ENCODE measurements around the gene CPNE9.

The CPNE9 gene

GRCh38 chr3:9715764-9716437 is 12.3 kb downstream of the CPNE9 start:
- DNase-seq (ENCODE audit: low read depth in 4 of 4, low spot score in 1 of 4), result peak in 1 of 4 experiments; percentile 8

DNA sequence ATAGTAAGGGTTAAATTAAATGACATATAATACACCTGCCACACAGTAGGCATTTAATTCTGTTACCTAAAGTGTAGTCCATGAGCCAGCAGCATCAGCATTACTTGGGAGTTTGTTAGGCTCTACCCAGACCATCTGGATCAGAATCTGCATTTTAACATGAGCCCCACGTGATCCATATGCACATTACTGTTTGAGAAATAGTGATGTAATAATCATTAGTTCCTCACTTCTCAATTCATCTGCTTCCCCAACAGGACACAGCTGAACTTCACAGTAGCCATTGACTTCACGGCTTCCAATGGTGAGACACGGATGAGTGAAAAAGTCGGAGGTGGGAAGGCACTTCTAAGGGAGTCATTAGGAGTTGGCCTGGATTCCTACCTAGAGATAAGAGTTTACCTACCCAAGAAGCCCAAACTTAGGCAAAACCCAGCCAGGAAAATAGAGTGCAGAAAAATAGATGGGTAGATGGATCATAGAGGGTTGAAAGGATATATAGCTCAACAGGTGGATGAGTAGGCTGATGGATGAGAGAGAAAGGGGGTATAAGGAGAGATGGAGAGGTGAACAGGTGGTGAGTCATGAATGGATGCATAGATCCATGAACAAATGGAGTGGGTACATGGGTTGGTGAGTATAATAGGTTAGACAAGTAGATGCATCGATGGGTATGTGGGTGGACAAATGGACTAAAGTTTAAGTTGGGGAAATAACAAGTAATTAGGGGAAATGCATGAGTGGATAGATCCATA is 13.3 kb downstream of the CPNE9 start:
- DNase-seq (ENCODE audit: low read depth in 4 of 4, low spot score in 1 of 4), result no peak

DNA sequence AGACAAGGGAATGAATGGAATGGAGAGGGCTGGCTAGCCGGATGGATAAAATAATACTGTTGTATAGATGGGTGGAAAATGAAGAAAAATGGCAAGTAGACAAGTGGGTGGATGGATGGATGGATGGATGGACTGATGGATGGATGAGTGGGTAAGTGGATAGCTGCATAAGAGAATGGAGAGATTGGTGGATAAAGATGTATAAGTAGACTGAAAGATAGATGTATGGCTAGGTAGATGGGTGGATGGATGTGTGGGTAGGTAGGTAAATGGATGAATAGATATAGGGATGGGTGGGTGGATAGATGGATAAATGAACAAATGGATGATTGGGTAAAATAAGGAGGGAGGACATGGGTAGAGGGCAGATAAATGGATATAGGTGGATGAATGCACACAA is 13.9 kb downstream of the CPNE9 start:
- DNase-seq (ENCODE audit: low read depth in 4 of 4, low spot score in 1 of 4), result no peak

- no peak for DNase-seq (ENCODE audit: low read depth in 4 of 4, low spot score in 1 of 4)
These were observed 14.5 kb downstream of the CPNE9 start for GRCh38 chr3:9718118-9718517.

DNA sequence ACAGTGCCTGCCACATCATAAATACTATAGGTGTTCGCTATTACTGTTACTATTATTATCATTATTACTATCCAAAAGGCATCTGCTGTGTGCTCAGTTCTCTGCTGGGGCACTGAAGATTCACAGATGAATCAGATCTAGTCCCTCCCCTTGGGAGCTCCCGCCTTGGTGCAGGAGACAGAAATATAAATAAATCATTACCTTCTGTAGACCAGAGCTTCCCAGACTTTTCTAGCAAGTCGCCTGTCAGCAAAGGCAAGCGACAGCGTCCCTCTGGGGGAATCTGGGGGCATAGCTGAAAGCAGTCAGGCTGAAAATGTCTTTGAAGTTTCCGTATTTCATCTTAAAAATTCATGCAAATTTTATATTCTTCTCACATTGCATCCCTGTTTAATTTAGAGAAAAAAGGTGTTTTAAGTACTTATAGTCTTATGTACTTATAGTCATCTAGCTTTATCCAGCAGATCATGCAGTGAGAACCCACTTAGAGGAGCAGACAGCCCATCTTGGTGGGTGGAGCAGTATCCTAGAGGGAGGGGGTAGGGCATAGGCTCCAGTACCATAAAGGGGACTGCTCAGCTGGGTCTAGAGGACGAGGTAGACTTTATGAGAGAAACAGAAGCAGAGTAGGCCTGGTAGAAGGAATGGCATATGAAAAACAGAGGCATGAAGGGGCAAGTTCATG is 17.5 kb downstream of the CPNE9 start:
- DNase-seq (ENCODE audit: low read depth in 4 of 4, low spot score in 1 of 4), result no peak

DNA sequence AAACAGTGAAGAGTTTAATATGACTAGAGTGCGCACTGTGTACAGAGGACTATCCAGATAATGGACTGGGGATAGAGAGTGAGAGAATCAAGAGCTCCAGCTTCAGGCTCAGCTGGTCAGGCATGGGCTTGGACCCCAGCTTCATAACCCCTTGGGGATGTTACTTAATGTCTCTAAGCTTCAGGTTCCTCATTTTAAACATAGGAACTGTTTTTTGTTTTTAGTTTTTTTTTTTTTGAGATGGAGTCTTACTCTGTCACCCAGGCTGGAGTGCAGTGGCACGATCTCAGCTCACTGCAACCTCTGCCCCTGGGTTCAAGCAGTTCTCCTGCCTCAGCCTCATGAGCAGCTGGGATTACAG is 18.0 kb downstream of the CPNE9 start:
- no peak for DNase-seq (ENCODE audit: low read depth in 4 of 4, low spot score in 1 of 4)

GRCh38 chr3:9725775-9726515 is 22.3 kb downstream of the CPNE9 start:
- DNase-seq (ENCODE audit: low read depth in 4 of 4, low spot score in 1 of 4), result no peak

- peak in 2 of 4 experiments; percentile 11 to 33 for DNase-seq (ENCODE audit: low read depth in 4 of 4, low spot score in 1 of 4)
These were observed 23.5 kb downstream of the CPNE9 start for GRCh38 chr3:9727041-9727595.

DNA sequence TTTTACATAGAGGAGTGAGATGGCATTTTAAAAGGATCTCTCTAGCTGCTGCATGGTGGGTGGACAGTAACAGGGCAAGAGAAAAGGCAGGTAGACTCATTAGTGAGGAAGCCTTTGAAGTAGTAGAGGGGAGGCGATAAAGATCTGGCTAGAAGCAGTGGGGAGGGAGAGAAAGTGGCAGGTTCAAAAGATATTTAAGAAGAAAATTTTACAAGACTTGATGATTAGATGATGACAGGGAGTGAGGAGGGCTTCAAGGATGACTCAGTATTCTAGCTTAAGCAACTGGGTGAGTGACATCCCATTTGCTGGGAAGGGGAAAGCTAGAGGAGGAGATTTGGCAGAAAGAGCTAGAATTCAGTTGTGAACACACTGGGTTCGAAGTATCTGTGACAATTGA is 24.1 kb downstream of the CPNE9 start:
- no peak for DNase-seq (ENCODE audit: low read depth in 4 of 4, low spot score in 1 of 4)

DNA sequence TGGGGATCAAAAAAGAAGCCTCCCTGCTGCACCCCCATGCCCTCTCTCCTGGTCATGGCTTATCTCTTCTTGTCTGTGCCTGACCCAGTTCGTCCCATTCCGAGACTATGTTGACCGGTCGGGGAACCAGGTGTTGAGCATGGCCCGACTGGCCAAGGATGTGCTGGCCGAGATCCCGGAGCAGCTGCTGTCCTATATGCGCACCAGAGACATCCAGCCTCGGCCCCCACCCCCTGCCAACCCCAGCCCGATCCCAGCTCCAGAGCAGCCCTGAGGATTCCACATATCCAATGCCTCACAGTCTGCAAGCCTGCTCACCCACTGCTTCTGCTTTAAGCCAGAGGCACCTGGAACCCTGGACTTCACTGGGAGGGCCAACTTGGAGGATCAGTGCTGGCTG is 25.8 kb downstream of the CPNE9 start:
- no peak for DNase-seq (ENCODE audit: low read depth in 4 of 4, low spot score in 1 of 4)

DNA sequence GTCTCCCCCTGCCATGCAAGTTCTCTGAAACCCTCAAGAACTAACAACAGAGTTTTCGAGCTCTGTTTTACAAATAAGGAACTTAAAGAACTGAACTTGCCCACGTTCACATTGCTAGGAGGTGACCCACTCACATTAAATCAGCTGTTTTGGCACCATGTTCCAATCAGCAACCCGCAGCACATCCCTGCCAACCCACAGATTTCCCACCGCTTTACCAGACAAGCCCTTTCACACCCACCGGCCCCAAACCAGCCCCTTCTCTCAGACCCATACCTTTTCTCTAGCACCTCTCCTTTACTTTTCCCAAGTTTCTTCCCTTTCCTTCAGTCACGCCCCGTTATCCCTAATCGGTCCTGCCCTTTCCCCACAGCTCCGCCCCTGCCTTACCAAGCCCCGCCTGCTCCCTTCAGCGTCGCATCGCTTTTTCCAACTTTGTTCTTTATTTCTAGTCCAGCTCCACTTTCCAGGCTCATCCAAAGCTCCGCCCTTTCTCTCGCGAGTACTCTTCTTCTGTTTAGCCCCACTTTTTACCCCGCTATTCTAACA is 27.1 kb downstream of the CPNE9 start:
- no peak for DNase-seq (ENCODE audit: low read depth in 4 of 4, low spot score in 1 of 4)

DNA sequence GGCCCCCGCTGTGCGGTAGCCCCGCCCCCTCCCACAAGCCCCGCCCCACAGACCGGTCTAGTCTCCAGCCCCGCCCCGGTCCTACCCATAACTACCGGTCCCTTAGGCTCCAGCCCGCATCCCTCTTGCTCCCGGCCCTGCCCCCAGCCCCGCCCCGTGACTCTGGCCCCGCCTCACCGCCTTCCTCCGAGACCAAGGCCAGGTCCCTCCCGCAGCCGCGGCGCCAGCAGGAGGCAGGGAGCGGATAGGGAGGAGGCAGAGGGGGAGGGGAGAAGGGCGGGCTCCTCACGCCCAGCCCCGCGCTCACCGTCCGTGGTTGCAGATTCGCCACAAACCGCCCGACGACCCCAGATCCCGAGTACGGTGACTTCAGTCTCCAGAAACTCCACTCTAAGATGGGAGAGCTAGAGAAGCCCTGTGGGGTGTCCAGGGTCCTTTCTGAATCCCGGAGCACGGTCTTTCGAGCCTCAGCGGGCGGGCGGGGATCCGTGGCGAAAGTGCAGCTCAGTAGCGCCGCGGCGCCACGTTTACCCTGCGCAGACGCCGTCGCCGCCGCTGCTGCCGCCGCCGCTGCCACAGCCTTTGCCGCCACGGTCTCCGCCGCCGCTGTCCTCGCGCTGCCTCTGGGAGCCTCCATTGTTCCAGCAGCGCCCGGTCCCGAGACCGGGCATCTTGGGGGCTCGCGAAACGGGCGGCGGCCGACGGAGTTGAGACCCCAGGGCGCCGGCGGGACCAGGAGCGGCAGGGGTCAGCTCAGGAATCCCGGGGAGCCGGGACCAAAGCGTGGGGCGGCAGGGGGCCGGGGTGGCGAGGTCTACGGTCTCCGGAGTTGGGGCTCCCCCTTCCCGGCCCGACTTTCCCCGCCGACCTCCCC is 27.8 kb downstream of the CPNE9 start, which contains the start of gene BRPF1:
BRPF1 (plus strand) TSS at position 530 of the 874 bp plus-strand sequence. CDS start 2,406 bp downstream, outside the sequence.
- peak; percentile 98 to 100 (median 100) for DNase-seq (ENCODE audit: low read depth in 4 of 4, low spot score in 1 of 4)

GRCh38 chr3:9732080-9732739 is 28.6 kb downstream of the CPNE9 start:
- DNase-seq (ENCODE audit: low read depth in 4 of 4, low spot score in 1 of 4), result peak in 1 of 4 experiments; percentile 18

DNA sequence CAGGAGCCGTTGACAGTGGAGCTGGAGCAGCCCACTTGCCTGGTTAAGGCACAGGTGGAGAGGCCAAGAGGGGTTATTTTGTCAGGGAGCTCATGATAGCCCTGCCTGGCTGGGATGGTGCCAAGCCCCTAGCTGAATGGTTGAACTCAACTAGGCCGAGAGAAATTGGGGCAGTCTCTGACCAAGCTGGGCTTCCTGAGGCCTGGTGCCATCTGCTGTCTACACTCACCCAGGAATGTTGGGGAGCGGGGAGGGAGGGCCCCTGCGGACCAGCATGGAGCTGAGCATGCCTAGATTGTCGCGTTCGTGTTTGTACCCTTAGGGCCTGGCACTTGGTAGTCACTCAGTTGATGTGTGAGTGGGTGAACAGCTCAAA is 29.1 kb downstream of the CPNE9 start:
- DNase-seq (ENCODE audit: low read depth in 4 of 4, low spot score in 1 of 4), result no peak

DNA sequence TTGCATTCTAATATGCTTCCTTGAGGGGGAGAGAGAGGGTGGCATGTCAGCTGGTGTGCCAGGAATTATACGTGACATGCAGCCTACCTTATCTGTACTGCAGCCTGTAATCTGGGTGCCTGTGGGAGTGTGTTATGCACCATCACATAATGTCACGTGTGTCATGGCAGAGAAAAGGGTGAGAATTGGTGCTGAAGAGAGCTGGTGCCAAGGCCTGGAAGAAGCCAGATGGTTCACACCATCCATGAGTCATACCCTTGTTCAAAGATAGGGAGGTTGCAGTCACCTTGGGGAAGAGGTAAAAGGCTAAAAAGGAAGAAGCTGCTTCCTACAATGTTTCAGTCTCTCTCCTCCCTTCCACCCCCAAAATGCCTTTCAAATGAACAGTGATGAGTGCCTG is 33.2 kb downstream of the CPNE9 start:
- no peak for DNase-seq (ENCODE audit: low read depth in 4 of 4, low spot score in 1 of 4)

DNA sequence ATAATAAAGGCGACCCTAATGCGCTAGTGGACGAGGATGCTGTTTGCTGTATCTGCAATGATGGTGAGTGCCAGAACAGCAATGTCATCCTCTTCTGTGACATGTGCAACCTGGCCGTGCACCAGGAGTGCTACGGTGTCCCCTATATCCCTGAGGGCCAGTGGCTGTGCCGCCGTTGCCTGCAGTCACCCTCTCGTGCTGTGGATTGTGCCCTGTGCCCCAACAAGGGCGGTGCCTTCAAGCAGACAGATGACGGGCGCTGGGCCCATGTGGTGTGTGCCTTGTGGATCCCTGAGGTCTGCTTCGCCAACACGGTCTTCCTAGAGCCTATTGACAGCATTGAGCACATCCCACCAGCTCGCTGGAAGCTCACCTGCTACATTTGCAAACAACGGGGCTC is 35.5 kb downstream of the CPNE9 start:
- DNase-seq (ENCODE audit: low read depth in 4 of 4, low spot score in 1 of 4), result no peak

DNA sequence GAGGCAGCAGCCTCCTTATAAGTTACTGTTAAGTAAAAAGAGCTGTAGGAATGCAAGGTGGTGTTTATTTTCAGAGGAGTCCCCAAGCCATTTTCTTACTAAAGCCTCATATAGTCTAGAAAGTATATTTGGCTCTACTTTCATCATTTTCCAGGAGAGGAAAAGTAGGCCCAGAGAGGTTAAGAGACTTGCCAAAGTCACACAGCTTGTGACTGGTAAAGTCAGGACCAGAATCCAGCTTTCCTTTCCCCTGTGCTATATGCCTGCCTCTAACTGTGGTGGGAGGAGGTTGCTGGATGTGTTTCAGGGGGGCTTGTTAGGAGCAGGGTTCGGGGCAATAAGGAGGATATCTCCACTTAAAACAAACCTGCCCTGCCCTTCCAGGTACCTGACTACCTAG is 38.9 kb downstream of the CPNE9 start:
- DNase-seq (ENCODE audit: low read depth in 4 of 4, low spot score in 1 of 4), result no peak

GRCh38 chr3:9743548-9743947 is 39.9 kb downstream of the CPNE9 start:
- DNase-seq (ENCODE audit: low read depth in 4 of 4, low spot score in 1 of 4), result no peak

DNA sequence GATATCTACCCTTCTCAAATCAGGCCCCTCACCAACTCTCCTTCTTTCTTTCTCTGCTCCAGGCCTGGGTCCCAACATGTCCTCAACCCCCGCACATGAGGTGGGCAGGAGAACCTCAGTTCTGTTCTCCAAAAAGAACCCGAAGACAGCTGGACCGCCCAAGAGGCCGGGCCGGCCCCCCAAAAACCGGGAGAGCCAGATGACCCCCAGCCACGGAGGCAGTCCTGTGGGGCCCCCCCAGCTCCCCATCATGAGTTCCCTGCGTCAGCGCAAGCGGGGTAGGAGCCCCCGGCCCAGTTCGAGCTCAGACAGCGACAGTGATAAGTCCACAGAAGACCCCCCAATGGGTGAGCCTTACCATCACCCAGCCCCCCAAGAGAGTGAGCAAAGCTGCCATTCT is 40.5 kb downstream of the CPNE9 start:
- DNase-seq (ENCODE audit: low read depth in 4 of 4, low spot score in 1 of 4), result no peak
